ENCODE data around the gene INTS4.
"Not testable (repeated sequence)": the region's sequence is repeated elsewhere in the genome, so short reads cannot be mapped to it uniquely, and the experiment has no call there.

INTS4 gene

GRCh38 chr11:77994434-77995362, at the start of gene INTS4:
Gene INTS4, minus strand, starts transcription at chr11:77994668. Its CDS starts 25 bp downstream, at chr11:77994643.
- DNase-seq (ENCODE audit: low read depth) = peak; percentile 100

GRCh38 chr11:78041843-78042440, 47.5 kb upstream of the INTS4 start:
- DNase-seq (ENCODE audit: low read depth) = no peak

GRCh38 chr11:78041380-78041719, 46.9 kb upstream of the INTS4 start:
- DNase-seq (ENCODE audit: low read depth) = not testable (repeated sequence)

- DNase-seq (ENCODE audit: low read depth) = no peak
These were observed 46.4 kb upstream of the INTS4 start for GRCh38 chr11:78040691-78041379.

GRCh38 chr11:78039919-78040671, 45.6 kb upstream of the INTS4 start:
- peak; percentile 68 for DNase-seq (ENCODE audit: low read depth)

- DNase-seq (ENCODE audit: low read depth) = no peak
These were observed 45.0 kb upstream of the INTS4 start for GRCh38 chr11:78039391-78039918.

GRCh38 chr11:78038697-78039313, 44.3 kb upstream of the INTS4 start:
- DNase-seq (ENCODE audit: low read depth) = no peak

DNA sequence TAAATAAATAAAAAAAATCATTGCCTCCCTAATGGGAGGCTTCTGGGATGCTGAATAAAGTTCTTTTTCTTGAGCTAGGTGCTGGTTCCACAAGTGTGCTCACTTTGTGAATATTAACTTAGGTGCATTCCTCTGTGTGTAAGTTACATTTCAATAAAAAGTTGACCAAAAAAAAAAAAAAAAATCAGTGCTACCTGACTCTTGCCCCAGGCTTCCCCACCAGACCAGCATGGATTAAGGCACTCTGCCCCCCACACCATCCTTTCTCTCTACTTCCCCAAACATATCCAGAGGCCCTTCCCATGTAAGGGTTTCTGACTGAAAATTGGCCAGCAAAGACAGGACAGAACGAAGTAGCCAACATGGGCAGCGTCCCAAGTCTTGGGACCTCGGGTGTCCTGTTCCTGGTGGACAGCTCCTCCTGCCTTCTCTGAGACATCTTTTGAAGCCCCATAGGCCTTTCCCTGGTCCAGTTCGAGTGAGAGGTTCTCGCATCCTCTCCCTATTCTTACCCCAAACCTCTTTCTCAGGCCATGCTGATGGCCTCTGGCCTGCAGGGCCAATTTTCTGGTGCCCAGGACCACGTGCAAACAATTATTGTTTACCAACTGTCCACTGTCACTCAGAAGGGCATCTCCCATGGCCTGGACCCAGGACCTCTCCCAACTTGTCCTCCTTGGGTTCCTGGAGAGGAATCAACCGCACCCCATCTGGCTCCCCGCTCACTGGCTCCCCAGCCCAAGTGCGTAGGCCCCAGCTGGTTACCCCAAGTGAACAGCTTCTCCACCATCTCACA, 43.6 kb upstream of the INTS4 start:
- no peak for DNase-seq (ENCODE audit: low read depth)

DNA sequence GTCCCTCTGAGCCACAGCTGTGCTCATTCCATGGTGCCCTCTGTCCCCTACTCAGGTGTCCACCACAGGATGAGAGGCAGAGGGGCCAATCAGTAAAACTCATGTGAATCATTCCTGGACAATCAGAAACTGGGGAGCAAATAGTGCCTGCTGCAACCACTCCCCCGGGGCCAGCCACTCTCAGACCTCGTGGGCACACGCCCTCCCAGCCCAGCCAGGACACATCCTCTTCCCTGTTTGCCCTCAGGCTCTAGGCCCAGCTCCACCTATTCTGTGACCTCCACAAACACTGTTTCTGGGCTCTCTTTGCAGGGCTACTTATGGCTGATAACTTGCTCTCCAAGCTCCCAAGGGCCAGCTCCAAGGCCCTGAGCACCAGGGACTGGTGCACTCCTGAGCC, 42.6 kb upstream of the INTS4 start:
- no peak for DNase-seq (ENCODE audit: low read depth)

GRCh38 chr11:78036313-78036712, 41.8 kb upstream of the INTS4 start:
- no peak for DNase-seq (ENCODE audit: low read depth)

DNA sequence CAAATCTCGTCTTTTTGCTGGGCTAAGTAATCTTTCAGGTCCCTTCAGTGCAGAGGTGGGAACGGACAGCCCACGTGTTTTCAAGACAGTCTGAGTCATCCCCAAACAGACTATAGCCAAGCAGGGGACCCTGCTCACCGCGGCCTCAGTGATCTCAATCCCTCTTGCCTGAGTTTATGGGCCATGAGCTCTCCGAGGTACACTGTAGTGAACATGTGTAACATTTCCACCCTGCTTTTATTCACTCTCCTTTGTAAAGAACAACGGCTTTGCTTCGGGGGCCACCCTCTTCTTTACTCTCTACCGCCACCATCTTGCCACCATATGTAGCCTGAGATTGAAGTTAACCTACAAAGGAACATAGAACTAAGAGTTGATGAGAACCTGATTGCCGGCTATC, 40.2 kb upstream of the INTS4 start:
- no peak for DNase-seq (ENCODE audit: low read depth)

- DNase-seq (ENCODE audit: low read depth) = no peak
These were observed 38.6 kb upstream of the INTS4 start for GRCh38 chr11:78033040-78033439.

DNA sequence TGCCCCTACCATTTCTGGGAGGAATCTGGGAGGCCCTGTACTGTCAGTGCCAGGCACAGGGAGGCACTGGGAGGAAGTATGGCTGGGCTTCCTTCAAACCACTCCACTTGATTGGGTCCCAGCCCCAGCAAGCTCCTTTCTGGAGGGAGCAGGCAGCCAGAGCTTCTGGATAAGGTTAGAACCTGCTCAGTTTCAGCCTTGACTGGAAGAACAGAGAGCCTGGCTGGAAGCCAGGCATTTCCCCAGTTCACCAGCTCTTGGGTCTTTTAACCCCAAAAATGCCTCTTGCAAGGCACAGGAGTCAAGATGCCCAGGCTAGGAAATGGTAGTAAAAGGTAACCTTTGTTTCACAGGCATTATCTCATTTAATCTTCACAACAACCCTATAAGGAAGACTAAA, 37.6 kb upstream of the INTS4 start:
- DNase-seq (ENCODE audit: low read depth) = no peak

- DNase-seq (ENCODE audit: low read depth) = no peak
These were observed 37.2 kb upstream of the INTS4 start for GRCh38 chr11:78031629-78032028.

DNA sequence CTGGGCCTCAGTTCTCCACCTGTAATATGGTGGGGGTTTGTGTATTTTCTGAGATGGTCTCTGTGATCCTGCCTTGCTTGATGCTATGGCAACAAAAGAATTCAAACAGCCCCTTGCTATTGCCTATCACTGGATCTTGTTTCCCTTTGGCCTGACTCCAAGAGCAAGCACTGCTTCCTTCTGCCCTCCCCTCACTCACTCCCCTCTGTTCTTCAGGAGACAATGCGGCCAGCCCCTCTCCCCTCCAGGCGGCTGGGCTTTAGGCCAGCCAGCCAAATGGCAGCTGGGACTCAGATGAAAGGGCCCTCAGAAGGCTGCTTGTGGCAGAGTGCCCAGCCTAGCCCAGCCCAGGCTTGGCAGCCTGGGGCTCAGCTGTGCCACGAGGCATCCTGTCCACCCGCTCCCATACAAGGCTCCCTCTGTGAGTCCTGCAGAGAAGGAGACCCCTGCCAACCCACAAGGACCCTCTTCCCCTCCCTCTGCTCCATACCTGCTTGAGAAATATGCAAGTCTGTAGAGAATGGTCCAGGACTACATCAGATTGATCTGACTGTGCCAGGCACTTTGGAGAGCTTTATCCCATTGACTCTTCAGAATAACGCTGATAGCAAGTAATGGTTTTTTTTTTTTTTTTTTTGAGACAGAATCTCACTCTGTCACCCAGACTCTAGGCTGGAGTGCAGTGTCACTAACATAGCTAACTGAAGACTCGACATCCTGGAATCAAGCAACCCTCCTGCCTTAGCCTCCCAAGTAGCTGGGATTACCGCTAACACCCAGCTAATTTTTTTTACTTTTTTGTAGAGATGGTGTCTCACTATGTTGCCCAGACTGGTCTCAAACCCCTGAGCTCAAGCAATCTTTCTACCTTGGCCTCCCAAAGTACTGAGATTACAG, 36.2 kb upstream of the INTS4 start:
- DNase-seq (ENCODE audit: low read depth) = peak; percentile 68

DNA sequence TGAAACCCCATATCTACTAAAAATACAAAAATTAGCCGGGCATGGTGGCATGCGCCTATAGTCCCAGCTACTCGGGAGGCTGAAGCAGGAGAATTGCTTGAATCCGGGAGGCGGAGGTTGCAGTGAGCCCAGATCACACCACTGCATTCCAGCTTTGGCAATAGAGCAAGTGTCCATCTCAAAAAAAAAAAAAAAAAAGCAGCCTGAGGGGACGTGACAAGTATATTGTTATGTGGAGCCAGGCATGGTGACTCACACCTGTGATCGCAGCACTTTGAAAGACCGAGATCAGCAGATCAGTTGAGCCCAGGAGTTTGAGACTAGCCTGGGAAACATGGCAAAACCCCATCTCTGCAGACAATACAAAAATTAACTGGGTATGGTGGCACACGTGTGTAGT, 34.0 kb upstream of the INTS4 start:
- not testable (repeated sequence) for DNase-seq (ENCODE audit: low read depth)

DNA sequence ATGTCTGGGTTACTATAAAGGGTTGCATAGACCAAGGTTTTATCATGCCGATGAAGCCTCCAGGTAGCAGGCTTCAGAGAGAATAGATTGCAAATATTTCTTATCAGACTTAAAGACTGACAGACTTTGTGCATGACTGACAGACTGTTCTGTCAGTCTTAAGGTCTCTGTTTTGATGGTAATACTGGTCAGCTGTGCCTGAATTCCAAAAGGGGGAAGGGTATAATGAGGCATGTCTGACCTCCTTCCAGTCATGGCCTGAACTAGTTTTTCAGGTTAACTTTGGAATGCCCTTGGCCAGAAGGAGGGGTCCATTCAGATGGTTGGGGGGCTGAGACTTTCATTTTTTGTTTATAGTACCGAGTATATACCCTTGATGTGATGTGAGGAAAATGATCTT, 33.3 kb upstream of the INTS4 start:
- no peak for DNase-seq (ENCODE audit: low read depth)

DNA sequence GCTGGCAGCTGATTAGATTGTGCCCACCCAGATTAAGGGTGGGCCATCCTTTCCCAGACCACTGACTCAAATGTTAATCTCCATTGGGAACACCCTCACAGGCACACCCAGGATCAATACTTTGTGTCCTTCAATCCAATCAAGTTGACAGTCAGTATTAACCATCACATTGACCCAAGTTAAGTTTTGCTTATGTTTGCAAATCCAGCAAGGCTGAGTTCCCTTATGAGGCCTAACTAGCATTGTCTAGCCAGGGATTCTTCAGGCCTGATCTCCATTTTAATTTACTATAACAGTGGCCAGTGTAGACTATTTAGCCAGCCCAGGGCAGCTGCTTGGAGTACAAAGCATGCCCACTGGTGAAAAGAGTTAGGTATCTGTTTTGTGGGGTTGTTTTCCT, 30.9 kb upstream of the INTS4 start:
- DNase-seq (ENCODE audit: low read depth) = no peak

DNA sequence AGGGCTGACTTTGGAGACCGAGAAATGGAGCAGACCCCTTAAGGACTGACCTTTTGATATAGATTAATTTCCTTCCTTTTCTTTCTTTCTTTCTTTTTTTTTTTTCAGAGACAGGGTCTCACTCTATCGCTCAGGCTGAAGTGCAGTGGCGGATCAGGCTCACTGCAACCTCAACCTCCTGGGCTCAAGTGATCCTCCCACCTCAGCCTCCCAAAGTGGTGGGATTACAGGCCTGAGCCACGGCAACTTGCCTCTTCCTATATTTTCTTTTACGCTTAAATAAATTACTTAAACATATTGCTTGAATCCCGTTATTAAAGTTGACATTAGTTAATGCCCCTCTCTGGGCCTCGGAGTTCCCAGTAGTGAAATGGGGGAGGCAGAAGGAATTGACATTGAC, 29.0 kb upstream of the INTS4 start:
- no peak for DNase-seq (ENCODE audit: low read depth)
